ELF-1 (cell line): Measurements from ENCODE around the gene CNOT10.

ENCODE experiments used
- DNase-seq: peaks from one replicate; pipeline ENCODE4 v3.0.0-alpha.2; 2016; ENCODE audit warnings: low read depth, low spot score

The CNOT10 gene

GRCh38 chr3:32817558-32818228, 132.7 kb downstream of the CNOT10 start, which contains the start of gene TRIM71:
TSS of gene TRIM71 (plus strand) at chr3:32817997. CDS start at chr3:32818081, 84 bp downstream.
- no peak for DNase-seq

- DNase-seq: no peak
Measured at GRCh38 chr3:32818229-32818969, 133.4 kb downstream of the CNOT10 start.

- no peak for DNase-seq
Measured at GRCh38 chr3:32818970-32819511, 134.1 kb downstream of the CNOT10 start.

GRCh38 chr3:32819551-32820348, 134.8 kb downstream of the CNOT10 start:
- peak; percentile 64 for DNase-seq

GRCh38 chr3:32820430-32820829, 135.4 kb downstream of the CNOT10 start:
- no peak for DNase-seq

GRCh38 chr3:32820971-32821685, 136.1 kb downstream of the CNOT10 start:
- DNase-seq: no peak

GRCh38 chr3:32821686-32822296, 136.8 kb downstream of the CNOT10 start:
- DNase-seq: peak; percentile 71

- no peak for DNase-seq
Measured at GRCh38 chr3:32822609-32823498, 137.9 kb downstream of the CNOT10 start.
